Naive thymus-derived CD4-positive, alpha-beta T cell (primary cell): Measurements from ENCODE around the gene OAS3. TPM values are rescaled to one million over a fixed set of nuclear protein-coding genes. Genes with fewer than 3 reads are reported as not detected.
A peak's percentile ranks its signal among the peaks of the same experiment; 100 is the strongest.

Experiments used
- ATAC-seq: fragments of 150-1000 bp; cut with Tn5 transposase; 2 replicates; pipeline ENCODE4 v1.10.0; 2021; ENCODE audit warnings: mild to moderate bottlenecking, moderate library complexity
- CTCF ChIA-PET: fragments of 350-600 bp; sonication (Branson Sonifier 250); formaldehyde crosslinking; loops from one replicate; lab custom pipeline; 2021; ENCODE audit warnings: antibody characterized with exemption; lab: Charles Lee
- POLR2A ChIA-PET: fragments of 350-600 bp; sonication (Branson Sonifier 250); formaldehyde crosslinking; loops from one replicate; lab custom pipeline; 2021; ENCODE audit warnings: antibody characterized with exemption, inconsistent platforms; lab: Charles Lee
- DNase-seq, 9 donors: peaks; one replicate each; pipeline versions ENCODE4 v3.0.0 to v3.0.0-alpha.2; 2020 to 2022; ENCODE audit warnings: mixed read lengths in 1 of 9
- H3K27ac ChIP-seq: one replicate; pipeline ENCODE4 v1.7.0; 2013; ENCODE audit warnings: mild to moderate bottlenecking, low read depth, low read length, moderate library complexity
- H3K27me3 ChIP-seq, 2 donors: one replicate each; pipeline ENCODE4 v1.7.0; 2013; ENCODE audit warnings: low read length in 2 of 2, mild to moderate bottlenecking in 2 of 2, moderate library complexity in 2 of 2; ENCODE audit not compliant: control insufficient read depth in 2 of 2, insufficient read depth in 2 of 2
- H3K36me3 ChIP-seq, 3 experiments: 1 replicate in 2 of 3; 2 replicates in 1 of 3; pipeline ENCODE4 v1.7.0; 2013; ENCODE audit warnings: low read length in 3 of 3, mild to moderate bottlenecking in 3 of 3, moderate library complexity in 1 of 3; ENCODE audit not compliant: insufficient read depth in 3 of 3, control insufficient read depth in 2 of 3
- H3K4me1 ChIP-seq, 2 donors: one replicate each; pipeline ENCODE4 v1.7.0; 2013; ENCODE audit warnings: low read length in 2 of 2, mild to moderate bottlenecking in 2 of 2, moderate library complexity in 1 of 2; ENCODE audit not compliant: control insufficient read depth in 2 of 2, insufficient read depth in 2 of 2
- H3K4me3 ChIP-seq: 2 replicates; pipeline ENCODE4 v1.7.0; 2013; ENCODE audit warnings: mild to moderate bottlenecking, low read length
- H3K9me3 ChIP-seq, 3 experiments: 1 replicate in 2 of 3; 2 replicates in 1 of 3; pipeline ENCODE4 v1.7.0; 2013; ENCODE audit warnings: low read length in 3 of 3; ENCODE audit not compliant: control insufficient read depth in 2 of 3
- H3K27ac Mint-ChIP-seq, 9 donors: one replicate each; pipeline ENCODE4 v1.8.0; 2020 to 2022; ENCODE audit warnings: mixed read lengths in 9 of 9, mild to moderate bottlenecking in 8 of 9, moderate library complexity in 5 of 9, inconsistent platforms in 2 of 9
- H3K27me3 Mint-ChIP-seq, 5 donors: one replicate each; pipeline ENCODE4 v1.8.0; 2021 to 2022; ENCODE audit warnings: mixed read lengths in 5 of 5, mild to moderate bottlenecking in 1 of 5
- H3K36me3 Mint-ChIP-seq, 5 donors: one replicate each; pipeline ENCODE4 v1.8.0; 2020 to 2022; ENCODE audit warnings: mixed read lengths in 5 of 5, mild to moderate bottlenecking in 3 of 5, inconsistent platforms in 1 of 5
- H3K4me1 Mint-ChIP-seq, 7 donors: one replicate each; pipeline ENCODE4 v1.8.0; 2020 to 2022; ENCODE audit warnings: mixed read lengths in 7 of 7, mild to moderate bottlenecking in 3 of 7, inconsistent platforms in 1 of 7
- H3K4me3 Mint-ChIP-seq, 10 donors: one replicate each; pipeline ENCODE4 v1.8.0; 2020 to 2022; ENCODE audit warnings: mild to moderate bottlenecking in 10 of 10, mixed read lengths in 10 of 10, moderate library complexity in 6 of 10, inconsistent platforms in 2 of 10
- H3K9me3 Mint-ChIP-seq, 11 donors: one replicate each; pipeline ENCODE4 v1.8.0; 2020 to 2022; ENCODE audit warnings: mixed read lengths in 11 of 11, mild to moderate bottlenecking in 4 of 11, inconsistent platforms in 1 of 11, moderate library complexity in 1 of 11
- intact Hi-C, 2 donors: fragments of 100-400 bp; cut with micrococcal nuclease; formaldehyde crosslinking; loops; one replicate each; pipeline ENCODE4 v1.15.1; 2023
- polyA plus RNA-seq, 2 donors: library from polyadenylated mRNA; unstranded; fragments of 300-500 nt; fragmentation: Illumina TruSeq; gene quantifications; one replicate each; pipeline ENCODE4 v1.2.3, GENCODE V29; 2021
- total RNA-seq, 6 experiments: library from RNA in 5 of 6; stranded (reverse) in 5 of 6; gene quantifications; 1 replicate in 5 of 6; 2 replicates in 1 of 6; pipeline ENCODE4 v1.2.3 and lab custom pipeline; 2021 to 2026

OAS3 gene
- total and polyA plus RNA-seq, 7 experiments from 2014 or later = 14.8 to 264 (median 20.7) TPM

DNA sequence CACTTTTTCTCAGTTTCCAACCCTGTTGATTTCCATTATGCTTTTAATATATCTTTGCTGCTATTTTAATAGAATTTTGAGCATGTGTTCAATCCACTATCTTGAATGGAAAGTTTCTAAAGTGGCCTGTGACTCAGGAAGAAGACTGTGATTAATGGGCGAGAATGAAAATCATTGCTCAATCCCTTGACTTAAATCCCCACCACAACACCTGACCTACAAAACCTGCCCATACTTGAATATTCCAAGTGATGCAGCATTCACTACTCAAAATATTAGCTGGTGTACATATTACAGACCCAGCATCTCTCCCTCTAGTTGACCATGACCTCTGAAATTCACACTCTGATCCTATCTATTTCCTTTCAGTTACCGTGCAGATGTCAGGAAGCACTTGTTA, 1.3 kb upstream of the OAS3 start:
- DNase-seq = no peak
- Mint-ChIP-seq H3K36me3 (peaks cover 0 to 30% (median 0%) of the 10 kb centered on the region in 5 donors), H3K9me3 (peaks cover 0 to 5% (median 0%) of the 10 kb centered on the region in 11 donors), H3K27me3 (no peaks in the 10 kb centered on the region), H3K4me3 (peak overlapping the region; percentile 8 to 96 (median 91)), H3K27ac (peak overlapping the region; percentile 43 to 97 (median 91)), H3K4me1 (peaks cover 22 to 55% (median 31%) of the 10 kb centered on the region in 7 donors)
- POLR2A ChIA-PET = interaction anchor here (0.7 to 1.8 kb wide), 3 partner anchors 29 to 42 kb away, joined by 3 to 27 read pairs (median 13); partner anchors contain the start of genes OAS1 and OAS2
- Histone ChIP-seq H3K36me3 (no peaks in the 10 kb centered on the region), H3K4me1 (peaks cover 18 to 19% of the 10 kb centered on the region in 2 donors), H3K9me3 (no peaks in the 10 kb centered on the region), H3K27ac (peak overlapping the region; percentile 82), H3K4me3 (no peak overlapping the region), H3K27me3 (no peaks in the 10 kb centered on the region)
- ATAC-seq = no peak
- CTCF ChIA-PET = interaction anchor here (1.1 kb wide), 1 partner anchor 41 kb away, joined by 3 read pairs; the partner anchor contains the start of gene OAS2
- intact Hi-C loops = loop anchor here (1.0 to 5.0 kb wide), 2 partner anchors 9 to 285 kb away; partner anchors contain the start of gene TPCN1 (in 1 of the 2)

- Mint-ChIP-seq H3K27me3 (no peaks in the 10 kb centered on the region), H3K9me3 (peaks cover 0 to 5% (median 0%) of the 10 kb centered on the region in 11 donors), H3K4me3 (peak overlapping the region; percentile 85 to 100 (median 93)), H3K4me1 (peaks cover 22 to 60% (median 31%) of the 10 kb centered on the region in 7 donors), H3K36me3 (peaks cover 0 to 37% (median 4%) of the 10 kb centered on the region in 5 donors), H3K27ac (peak overlapping the region; percentile 90 to 97 (median 95))
- no peaks in the 10 kb centered on the region for H3K27me3 ChIP-seq
- intact Hi-C loops = loop anchor here (1.0 to 5.0 kb wide), 5 partner anchors 31 to 284 kb away; partner anchors contain the start of genes OAS2 (in 2 of the 2) and TPCN1 (in 1 of the 2)
- H3K9me3 ChIP-seq = no peaks in the 10 kb centered on the region
- ATAC-seq (no peak), DNase-seq (no peak)
- peak overlapping the region; percentile 82 for H3K27ac ChIP-seq
- ChIA-PET POLR2A (interaction anchor here (1.7 to 3.1 kb wide), 3 partner anchors 31 to 40 kb away, joined by 13 to 27 read pairs (median 24); partner anchors contain the start of genes OAS1 and OAS2), CTCF (interaction anchor here (1.5 kb wide), 1 partner anchor 39 kb away, joined by 4 read pairs; the partner anchor contains the start of gene OAS2)
- no peaks in the 10 kb centered on the region for H3K36me3 ChIP-seq
- H3K4me1 ChIP-seq = peaks cover 18 to 19% of the 10 kb centered on the region in 2 donors
- peak overlapping the region; percentile 78 for H3K4me3 ChIP-seq
Measured at GRCh38 chr12:112938751-112939150, 477 bp downstream of the OAS3 start.

- peak in 4 of 9 donors; percentile 17 to 29 (median 26) for DNase-seq
- CTCF ChIA-PET = interaction anchor here (0.7 to 1.8 kb wide), 3 partner anchors 12 to 53 kb away, joined by 3 to 5 read pairs (median 4); partner anchors contain the start of gene OAS2
- Histone ChIP-seq H3K4me3 (peak overlapping the region; percentile 78), H3K36me3 (peaks cover 0 to 11% (median 0%) of the 10 kb centered on the region in 3 experiments), H3K4me1 (peaks cover 18 to 19% of the 10 kb centered on the region in 2 donors), H3K27ac (peak overlapping the region; percentile 59), H3K9me3 (no peaks in the 10 kb centered on the region), H3K27me3 (no peaks in the 10 kb centered on the region)
- Mint-ChIP-seq H3K9me3 (peaks cover 0 to 5% (median 0%) of the 10 kb centered on the region in 11 donors), H3K4me3 (peak overlapping the region; percentile 85 to 100 (median 92)), H3K27ac (peak overlapping the region; percentile 81 to 97 (median 91)), H3K4me1 (peaks cover 24 to 62% (median 31%) of the 10 kb centered on the region in 7 donors), H3K36me3 (peaks cover 7 to 43% (median 13%) of the 10 kb centered on the region in 5 donors), H3K27me3 (no peaks in the 10 kb centered on the region)
- no peak for ATAC-seq
- POLR2A ChIA-PET = interaction anchor here (0.7 to 3.1 kb wide), 4 partner anchors 39 to 184 kb away, joined by 3 to 24 read pairs (median 4); partner anchors contain the start of gene OAS2
- intact Hi-C loops = loop anchor here in 1 of 2 donors (1.0 to 5.0 kb wide), 2 partner anchors 38 to 282 kb away; partner anchors contain the start of genes OAS2 and TPCN1
Measured at GRCh38 chr12:112939761-112940381, 1.6 kb downstream of the OAS3 start.

DNA sequence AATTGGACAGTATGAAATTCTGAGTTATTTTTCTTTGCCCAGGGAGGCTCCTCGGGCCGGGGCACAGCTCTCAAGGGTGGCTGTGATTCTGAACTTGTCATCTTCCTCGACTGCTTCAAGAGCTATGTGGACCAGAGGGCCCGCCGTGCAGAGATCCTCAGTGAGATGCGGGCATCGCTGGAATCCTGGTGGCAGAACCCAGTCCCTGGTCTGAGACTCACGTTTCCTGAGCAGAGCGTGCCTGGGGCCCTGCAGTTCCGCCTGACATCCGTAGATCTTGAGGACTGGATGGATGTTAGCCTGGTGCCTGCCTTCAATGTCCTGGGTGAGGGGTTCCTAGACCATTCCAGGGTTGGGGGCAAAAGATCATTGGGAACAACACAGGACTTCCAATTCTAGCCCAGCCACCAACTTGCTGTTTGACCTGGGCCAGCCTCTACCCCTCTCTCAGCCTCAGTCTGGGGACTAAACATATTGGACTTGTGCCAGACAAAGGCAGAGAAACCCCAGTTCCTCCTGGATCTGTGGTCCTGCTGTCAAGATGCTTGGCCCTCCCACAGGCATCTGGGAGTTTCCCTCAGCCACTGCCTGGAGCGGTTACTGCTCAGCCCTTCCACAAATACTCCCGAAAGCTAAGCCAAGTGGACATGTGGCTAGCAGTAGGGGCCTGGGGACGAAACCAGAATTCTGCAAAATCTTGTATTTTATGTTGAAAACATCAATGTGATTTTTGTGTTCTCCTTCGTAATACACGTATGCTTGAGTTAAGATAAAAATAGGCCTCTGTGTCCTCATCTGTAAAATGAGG, 3.5 kb downstream of the OAS3 start:
- H3K27ac ChIP-seq = no peak overlapping the region
- Mint-ChIP-seq H3K4me1 (peaks cover 23 to 62% (median 30%) of the 10 kb centered on the region in 7 donors), H3K27me3 (no peaks in the 10 kb centered on the region), H3K36me3 (peaks cover 10 to 58% (median 25%) of the 10 kb centered on the region in 5 donors), H3K27ac (peak overlapping the region in 1 of 9 donors; percentile 26), H3K4me3 (peak overlapping the region in 3 of 10 donors; percentile 27 to 44 (median 29)), H3K9me3 (no peaks in the 10 kb centered on the region)
- H3K4me3 ChIP-seq = no peak overlapping the region
- intact Hi-C loops = no loop called here
- ATAC-seq (no peak), DNase-seq (no peak)
- CTCF ChIA-PET = interaction anchor here (0.7 kb wide), 1 partner anchor 9 kb away, joined by 3 read pairs; no protein-coding TSS in a partner anchor
- H3K27me3 ChIP-seq = no peaks in the 10 kb centered on the region
- peaks cover 0 to 27% (median 0%) of the 10 kb centered on the region in 3 experiments for H3K36me3 ChIP-seq
- peaks cover 18 to 19% of the 10 kb centered on the region in 2 donors for H3K4me1 ChIP-seq
- POLR2A ChIA-PET = interaction anchor here (0.7 to 3.1 kb wide), 3 partner anchors 33 to 37 kb away, joined by 3 to 24 read pairs (median 4); partner anchors contain the start of genes OAS1 and OAS2
- H3K9me3 ChIP-seq = no peaks in the 10 kb centered on the region

- DNase-seq (no peak), ATAC-seq (no peak)
- no peak overlapping the region for H3K27ac Mint-ChIP-seq
- no peaks in the 10 kb centered on the region for H3K27me3 Mint-ChIP-seq
- Histone ChIP-seq H3K9me3 (no peaks in the 10 kb centered on the region), H3K27me3 (no peaks in the 10 kb centered on the region), H3K4me3 (no peak overlapping the region), H3K36me3 (peaks cover 0 to 34% (median 0%) of the 10 kb centered on the region in 3 experiments), H3K4me1 (peaks cover 18 to 19% of the 10 kb centered on the region in 2 donors), H3K27ac (no peak overlapping the region)
- H3K36me3 Mint-ChIP-seq = peaks cover 10 to 66% (median 33%) of the 10 kb centered on the region in 5 donors
- no peak overlapping the region for H3K4me3 Mint-ChIP-seq
- CTCF ChIA-PET = interaction anchor here (0.5 to 0.9 kb wide), 2 partner anchors 37 to 50 kb away, joined by 3 to 4 read pairs; no protein-coding TSS in a partner anchor
- H3K4me1 Mint-ChIP-seq = peaks cover 22 to 60% (median 25%) of the 10 kb centered on the region in 7 donors
- intact Hi-C loops = no loop called here
- POLR2A ChIA-PET = no interaction called here
- H3K9me3 Mint-ChIP-seq = no peaks in the 10 kb centered on the region
Measured at GRCh38 chr12:112942572-112942971, 4.3 kb downstream of the OAS3 start.
